Measurements from ENCODE around the gene ZNF764.

Gene ZNF764

GRCh38 chr16:30581457-30581856, 23.3 kb upstream of the ZNF764 start:
- no peak overlapping the region for H3K9ac ChIP-seq (ENCODE audit: low read length)
- H3K4me2 ChIP-seq (ENCODE audit: low read depth, low read length, poor library complexity, severe bottlenecking), result no peak overlapping the region
- H3K9me3 ChIP-seq (ENCODE audit: insufficient read depth, low read length), result no peaks in the 10 kb centered on the region
- H3K27ac ChIP-seq (ENCODE audit: low read depth, low read length), result no peak overlapping the region
- no peaks in the 10 kb centered on the region for H3K36me3 ChIP-seq (ENCODE audit: low read length)
- no peaks in the 10 kb centered on the region for H3K27me3 ChIP-seq (ENCODE audit: low read length)
- no peaks in the 10 kb centered on the region for H3K9me2 ChIP-seq (replicated peaks; ENCODE audit: insufficient read depth, low read length)
- no peaks in the 10 kb centered on the region for H3K79me2 ChIP-seq (ENCODE audit: insufficient read depth, low read length)
- no peaks in the 10 kb centered on the region for H4K20me1 ChIP-seq (ENCODE audit: low read depth, low read length)
- no peak overlapping the region for H2AFZ ChIP-seq (ENCODE audit: low read depth, low read length, severe bottlenecking)
- TF ChIP-seq, protein P1, sequence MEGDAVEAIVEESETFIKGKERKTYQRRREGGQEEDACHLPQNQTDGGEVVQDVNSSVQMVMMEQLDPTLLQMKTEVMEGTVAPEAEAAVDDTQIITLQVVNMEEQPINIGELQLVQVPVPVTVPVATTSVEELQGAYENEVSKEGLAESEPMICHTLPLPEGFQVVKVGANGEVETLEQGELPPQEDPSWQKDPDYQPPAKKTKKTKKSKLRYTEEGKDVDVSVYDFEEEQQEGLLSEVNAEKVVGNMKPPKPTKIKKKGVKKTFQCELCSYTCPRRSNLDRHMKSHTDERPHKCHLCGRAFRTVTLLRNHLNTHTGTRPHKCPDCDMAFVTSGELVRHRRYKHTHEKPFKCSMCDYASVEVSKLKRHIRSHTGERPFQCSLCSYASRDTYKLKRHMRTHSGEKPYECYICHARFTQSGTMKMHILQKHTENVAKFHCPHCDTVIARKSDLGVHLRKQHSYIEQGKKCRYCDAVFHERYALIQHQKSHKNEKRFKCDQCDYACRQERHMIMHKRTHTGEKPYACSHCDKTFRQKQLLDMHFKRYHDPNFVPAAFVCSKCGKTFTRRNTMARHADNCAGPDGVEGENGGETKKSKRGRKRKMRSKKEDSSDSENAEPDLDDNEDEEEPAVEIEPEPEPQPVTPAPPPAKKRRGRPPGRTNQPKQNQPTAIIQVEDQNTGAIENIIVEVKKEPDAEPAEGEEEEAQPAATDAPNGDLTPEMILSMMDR (IDR thresholded peaks at IDR 0.05; ENCODE audit: insufficient read depth, low read length, poor library complexity, severe bottlenecking), result no peak
- no peak for TF ChIP-seq EZH2phosphoT487 (conservative IDR thresholded peaks at IDR 0.05; ENCODE audit: low read length)
- H3K4me3 ChIP-seq (ENCODE audit: insufficient read depth, low read length, poor library complexity, severe bottlenecking), result no peak overlapping the region
- no peaks in the 10 kb centered on the region for H3F3A ChIP-seq (ENCODE audit: insufficient read depth)

DNA sequence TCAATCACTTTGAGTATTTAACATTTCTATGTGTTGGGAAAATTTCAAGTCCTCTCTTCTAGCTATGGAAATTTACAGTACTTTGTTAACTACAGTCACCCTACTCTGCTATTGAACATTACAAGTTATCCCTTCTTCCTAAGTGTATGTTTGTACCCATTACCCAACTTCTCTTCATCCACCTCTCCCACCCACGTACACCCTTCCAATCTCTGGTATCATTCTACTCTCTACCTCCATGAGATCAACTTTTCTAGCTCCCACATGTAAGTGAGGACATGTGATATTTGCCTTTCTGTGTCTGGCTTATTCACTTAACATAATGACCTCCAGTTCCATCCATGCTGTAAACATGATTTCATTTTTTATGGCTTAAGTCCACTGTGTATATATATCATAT, 16.5 kb upstream of the ZNF764 start:
- peaks cover 27% of the 10 kb centered on the region for H3K79me2 ChIP-seq (ENCODE audit: insufficient read depth, low read length)
- no peaks in the 10 kb centered on the region for H3K27me3 ChIP-seq (ENCODE audit: low read length)
- H2AFZ ChIP-seq (ENCODE audit: low read depth, low read length, severe bottlenecking), result no peak overlapping the region
- H3K9me2 ChIP-seq (replicated peaks; ENCODE audit: insufficient read depth, low read length), result no peaks in the 10 kb centered on the region
- no peaks in the 10 kb centered on the region for H4K20me1 ChIP-seq (ENCODE audit: low read depth, low read length)
- H3K27ac ChIP-seq (ENCODE audit: low read depth, low read length), result no peak overlapping the region
- H3K36me3 ChIP-seq (ENCODE audit: low read length), result no peaks in the 10 kb centered on the region
- H3K4me3 ChIP-seq (ENCODE audit: insufficient read depth, low read length, poor library complexity, severe bottlenecking), result no peak overlapping the region
- no peaks in the 10 kb centered on the region for H3K9me3 ChIP-seq (ENCODE audit: insufficient read depth, low read length)
- H3F3A ChIP-seq (ENCODE audit: insufficient read depth), result no peaks in the 10 kb centered on the region
- no peak for TF ChIP-seq EZH2phosphoT487 (conservative IDR thresholded peaks at IDR 0.05; ENCODE audit: low read length)
- TF ChIP-seq, protein P1 (IDR thresholded peaks at IDR 0.05; ENCODE audit: insufficient read depth, low read length, poor library complexity, severe bottlenecking), result no peak
- H3K4me2 ChIP-seq (ENCODE audit: low read depth, low read length, poor library complexity, severe bottlenecking), result peak overlapping the region; percentile 23
- H3K9ac ChIP-seq (ENCODE audit: low read length), result no peak overlapping the region

DNA sequence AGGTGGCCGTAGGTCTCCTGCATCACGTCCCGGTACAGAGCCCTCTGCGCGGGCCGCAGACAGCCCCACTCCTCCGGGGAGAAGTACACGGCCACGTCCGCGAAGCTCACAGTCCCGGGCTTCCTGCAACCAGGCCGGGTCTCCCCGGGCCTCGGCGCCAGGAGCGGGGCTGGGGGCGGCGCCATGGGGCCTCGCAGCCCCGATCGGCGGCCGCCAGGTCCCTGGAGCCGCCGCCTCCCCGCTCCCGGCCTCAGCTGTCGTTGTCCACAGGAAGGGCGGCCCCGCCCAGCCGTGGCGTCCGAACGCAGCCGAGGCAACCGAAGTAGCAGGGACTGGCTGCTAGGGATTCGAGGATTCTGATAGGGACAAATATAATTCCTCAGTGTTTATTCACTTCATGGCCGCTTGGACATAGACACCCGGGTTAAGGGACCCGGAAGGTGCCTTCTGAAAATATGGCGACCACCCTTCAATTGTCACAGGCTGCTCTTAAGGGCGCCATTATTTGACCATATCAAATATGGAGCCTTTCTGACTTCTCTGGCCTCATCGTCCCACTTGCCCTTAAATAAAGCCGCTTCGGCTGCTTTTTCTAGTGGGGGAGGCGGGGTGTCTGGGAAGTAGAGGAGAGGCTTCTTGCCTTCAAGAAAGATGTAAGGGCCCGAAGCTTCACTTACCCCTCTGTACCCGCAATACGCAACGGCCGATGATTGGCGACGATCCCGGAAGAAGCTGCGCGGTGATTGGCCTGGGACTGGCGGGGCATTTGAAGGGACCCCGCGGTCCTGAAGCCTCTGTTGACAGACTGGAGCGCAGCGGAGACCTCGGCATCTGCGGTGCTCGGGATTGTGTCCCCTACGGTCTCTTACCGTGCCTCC, 13.5 kb upstream of the ZNF764 start, which contains the start of gene ZNF688:
TSS of gene ZNF688 (minus strand) at position 270 of the 878 bp plus-strand sequence. CDS start at position 185, 85 bp downstream.
- Histone ChIP-seq H3K79me2 (ENCODE audit: insufficient read depth, low read length) (peaks cover 27% of the 10 kb centered on the region), H3K4me2 (ENCODE audit: low read depth, low read length, poor library complexity, severe bottlenecking) (peak within 1 kb of the TSS; percentile 72), H4K20me1 (ENCODE audit: low read depth, low read length) (no peaks in the 10 kb centered on the region), H3K27ac (ENCODE audit: low read depth, low read length) (peak within 1 kb of the TSS; percentile 77), H3K27me3 (ENCODE audit: low read length) (no peaks in the 10 kb centered on the region), H3K36me3 (ENCODE audit: low read length) (no peaks in the 10 kb centered on the region), H3F3A (ENCODE audit: insufficient read depth) (no peaks in the 10 kb centered on the region), H3K9me2 (replicated peaks; ENCODE audit: insufficient read depth, low read length) (no peaks in the 10 kb centered on the region), H3K4me3 (ENCODE audit: insufficient read depth, low read length, poor library complexity, severe bottlenecking) (peak within 1 kb of the TSS; percentile 73), H3K9ac (ENCODE audit: low read length) (peak within 1 kb of the TSS; percentile 77), H2AFZ (ENCODE audit: low read depth, low read length, severe bottlenecking) (peak within 1 kb of the TSS; percentile 89), H3K9me3 (ENCODE audit: insufficient read depth, low read length) (no peaks in the 10 kb centered on the region)
- TF ChIP-seq EZH2phosphoT487 (conservative IDR thresholded peaks at IDR 0.05; ENCODE audit: low read length), result no peak
- TF ChIP-seq, protein P1 (IDR thresholded peaks at IDR 0.05; ENCODE audit: insufficient read depth, low read length, poor library complexity, severe bottlenecking), result no peak
